A673 (cell line): ENCODE results near the gene SUSD2. TPM values are rescaled to one million over a fixed set of nuclear protein-coding genes. Genes with fewer than 3 reads are reported as not detected.
"Not testable (repeated sequence)": the region's sequence is repeated elsewhere in the genome, so short reads cannot be mapped to it uniquely, and the experiment has no call there.

Experiments
- BruUV-seq: library from RNA; stranded (reverse); fragments of 400-500 nt; replicated peaks from 2 replicates; lab custom pipeline; 2021; lab: Mats Ljungman, UMichigan
- CTCF ChIA-PET: fragments of 300-600 bp; sonication (Branson Sonifier 250); formaldehyde crosslinking; loops from one replicate; lab custom pipeline; 2022; ENCODE audit warnings: antibody characterized with exemption; lab: Charles Lee
- POLR2A ChIA-PET: fragments of 300-600 bp; sonication (Branson Sonifier 250); formaldehyde crosslinking; loops from one replicate; lab custom pipeline; 2022; ENCODE audit warnings: antibody characterized with exemption; ENCODE audit not compliant: low non-redundant PET; lab: Charles Lee
- DNase-seq: peaks from one replicate; pipeline ENCODE4 v3.0.0-alpha.2; 2015; ENCODE audit warnings: low spot score
- H3K27ac ChIP-seq: fragments of 200-600 bp; sonication (generic); 2 replicates; pipeline ENCODE4 v1.5.1; 2016; ENCODE audit warnings: mixed run types, low read depth, mild to moderate bottlenecking, mixed read lengths, antibody characterized with exemption, low read length; ENCODE audit not compliant: poor library complexity, severe bottlenecking
- H3K27me3 ChIP-seq: fragments of 200-600 bp; sonication (generic); replicated peaks from 2 replicates; pipeline ENCODE4 v1.6.1; 2017; ENCODE audit warnings: mixed run types, low read depth, mild to moderate bottlenecking, mixed read lengths, antibody characterized with exemption, low read length; ENCODE audit not compliant: insufficient read depth, poor library complexity
- H3K36me3 ChIP-seq: fragments of 200-600 bp; sonication (generic); 2 replicates; pipeline ENCODE4 v1.6.1; 2016; ENCODE audit warnings: mixed run types, mild to moderate bottlenecking, mixed read lengths, antibody characterized with exemption, low read length; ENCODE audit not compliant: insufficient read depth, poor library complexity, severe bottlenecking
- H3K4me1 ChIP-seq: fragments of 200-600 bp; sonication (generic); 2 replicates; pipeline ENCODE4 v1.6.1; 2017; ENCODE audit warnings: mixed run types, mild to moderate bottlenecking, mixed read lengths, antibody characterized with exemption, low read length; ENCODE audit not compliant: insufficient read depth, poor library complexity, severe bottlenecking
- H3K4me3 ChIP-seq: fragments of 200-600 bp; sonication (generic); 2 replicates; pipeline ENCODE4 v1.5.1; 2016; ENCODE audit warnings: low read depth, mixed run types, mild to moderate bottlenecking, mixed read lengths, low read length; ENCODE audit not compliant: poor library complexity, severe bottlenecking
- H3K9me3 ChIP-seq: fragments of 200-600 bp; sonication (generic); 2 replicates; pipeline ENCODE4 v1.6.1; 2016; ENCODE audit warnings: mixed run types, low read depth, mild to moderate bottlenecking, mixed read lengths, antibody characterized with exemption, low read length; ENCODE audit not compliant: poor library complexity, severe bottlenecking
- EZH2 ChIP-seq: fragments of 200-600 bp; sonication (generic); IDR thresholded peaks from 2 replicates; pipeline ENCODE4 v1.6.1; 2017; ENCODE audit warnings: borderline replicate concordance, low read depth, mild to moderate bottlenecking, mixed read lengths, antibody characterized with exemption, low read length; ENCODE audit not compliant: poor library complexity, severe bottlenecking
- intact Hi-C: fragments of 100-400 bp; cut with micrococcal nuclease; formaldehyde crosslinking; loops from one replicate; pipeline ENCODE4 v1.10.0; 2022; ENCODE audit not compliant: unreplicated experiment
- total RNA-seq: library from RNA; stranded (reverse); gene quantifications from 2 replicates; pipeline ENCODE4 v1.2.3, GENCODE V29; 2021
- TF ChIP-seq, protein P1 (sequence below): fragments of 300-800, 200-600 bp; sonication (generic); conservative IDR thresholded peaks from 2 replicates; pipeline ENCODE4 v1.5.1; 2017; ENCODE audit warnings: low read depth, mild to moderate bottlenecking, antibody characterized with exemption, low read length, moderate library complexity, mixed read lengths

Gene SUSD2
- total RNA-seq, 1 experiment from 2014 or later, result 1.3 TPM

GRCh38 chr22:24180316-24181087, 785 bp upstream of the SUSD2 start:
- ChIA-PET POLR2A (no interaction called here), CTCF (no interaction called here)
- no peak for TF ChIP-seq EZH2
- TF ChIP-seq, protein P1, sequence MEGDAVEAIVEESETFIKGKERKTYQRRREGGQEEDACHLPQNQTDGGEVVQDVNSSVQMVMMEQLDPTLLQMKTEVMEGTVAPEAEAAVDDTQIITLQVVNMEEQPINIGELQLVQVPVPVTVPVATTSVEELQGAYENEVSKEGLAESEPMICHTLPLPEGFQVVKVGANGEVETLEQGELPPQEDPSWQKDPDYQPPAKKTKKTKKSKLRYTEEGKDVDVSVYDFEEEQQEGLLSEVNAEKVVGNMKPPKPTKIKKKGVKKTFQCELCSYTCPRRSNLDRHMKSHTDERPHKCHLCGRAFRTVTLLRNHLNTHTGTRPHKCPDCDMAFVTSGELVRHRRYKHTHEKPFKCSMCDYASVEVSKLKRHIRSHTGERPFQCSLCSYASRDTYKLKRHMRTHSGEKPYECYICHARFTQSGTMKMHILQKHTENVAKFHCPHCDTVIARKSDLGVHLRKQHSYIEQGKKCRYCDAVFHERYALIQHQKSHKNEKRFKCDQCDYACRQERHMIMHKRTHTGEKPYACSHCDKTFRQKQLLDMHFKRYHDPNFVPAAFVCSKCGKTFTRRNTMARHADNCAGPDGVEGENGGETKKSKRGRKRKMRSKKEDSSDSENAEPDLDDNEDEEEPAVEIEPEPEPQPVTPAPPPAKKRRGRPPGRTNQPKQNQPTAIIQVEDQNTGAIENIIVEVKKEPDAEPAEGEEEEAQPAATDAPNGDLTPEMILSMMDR, result no peak
- no peaks in the 10 kb centered on the region for H3K9me3 ChIP-seq
- no TSS peak for BruUV-seq
- no peak overlapping the region for H3K27ac ChIP-seq
- intact Hi-C loops, result no loop called here
- DNase-seq, result no peak
- no peaks in the 10 kb centered on the region for H3K4me1 ChIP-seq
- no peak overlapping the region for H3K4me3 ChIP-seq
- H3K36me3 ChIP-seq, result peaks cover 3% of the 10 kb centered on the region
- no peaks in the 10 kb centered on the region for H3K27me3 ChIP-seq

GRCh38 chr22:24181996-24182899, 961 bp downstream of the SUSD2 start:
- no peaks in the 10 kb centered on the region for H3K27me3 ChIP-seq
- ChIA-PET CTCF (interaction anchor here (0.5 kb wide), 1 partner anchor 294 kb away, joined by 5 read pairs; no protein-coding TSS in a partner anchor), POLR2A (no interaction called here)
- DNase-seq, result no peak
- intact Hi-C loops, result no loop called here
- H3K4me3 ChIP-seq, result no peak overlapping the region
- BruUV-seq, result no TSS peak
- no peaks in the 10 kb centered on the region for H3K9me3 ChIP-seq
- H3K27ac ChIP-seq, result no peak overlapping the region
- no peaks in the 10 kb centered on the region for H3K4me1 ChIP-seq
- TF ChIP-seq, protein P1, result no peak
- TF ChIP-seq EZH2, result no peak
- H3K36me3 ChIP-seq, result peaks cover 3% of the 10 kb centered on the region

- CTCF ChIA-PET, result interaction anchor here (0.5 kb wide), 1 partner anchor 294 kb away, joined by 5 read pairs; no protein-coding TSS in a partner anchor
- H3K36me3 ChIP-seq, H3K27me3 ChIP-seq, H3K9me3 ChIP-seq, DNase-seq, H3K4me1 ChIP-seq, H3K27ac ChIP-seq, POLR2A ChIA-PET, BruUV-seq, H3K4me3 ChIP-seq, intact Hi-C loops: not testable (repeated sequence)
Measured at GRCh38 chr22:24182900-24183246, 1.6 kb downstream of the SUSD2 start.
